GM12875 (cell line): Measurements from ENCODE around the gene RALGAPB.
"Not testable (repeated sequence)": the region's sequence is repeated elsewhere in the genome, so short reads cannot be mapped to it uniquely, and the experiment has no call there.

Experiments
- H3K4me3 ChIP-seq: one replicate; pipeline ENCODE4 v1.5.1; 2011; ENCODE audit warnings: low read depth, low read length, control low read depth
- TF ChIP-seq, protein P1 (sequence below): IDR thresholded peaks from 2 replicates; pipeline ENCODE4 v1.5.1; 2011; ENCODE audit warnings: low read depth, mild to moderate bottlenecking, control low read depth, inconsistent platforms, low read length, moderate library complexity, borderline replicate concordance; ENCODE audit not compliant: insufficient read depth

RALGAPB gene

DNA sequence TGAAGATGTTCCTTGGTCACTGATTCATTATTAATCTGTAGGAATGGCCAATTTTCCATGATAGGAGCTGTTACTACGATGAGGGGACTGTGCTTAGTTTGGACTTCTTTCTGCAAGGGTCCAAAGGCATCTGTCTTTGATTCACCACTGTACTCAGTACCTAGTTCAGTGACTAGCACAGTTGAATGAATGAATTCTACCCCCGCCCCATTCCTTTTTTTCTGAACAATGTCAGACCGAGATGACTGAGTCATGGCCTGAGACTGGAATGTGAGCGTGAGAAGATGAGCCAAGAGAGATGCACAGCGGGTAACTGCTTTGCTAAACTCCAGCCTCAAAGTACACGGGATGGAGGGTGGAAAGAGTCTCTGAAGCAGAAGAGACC lies 37.1 kb upstream of the RALGAPB start:
- TF ChIP-seq, protein P1, sequence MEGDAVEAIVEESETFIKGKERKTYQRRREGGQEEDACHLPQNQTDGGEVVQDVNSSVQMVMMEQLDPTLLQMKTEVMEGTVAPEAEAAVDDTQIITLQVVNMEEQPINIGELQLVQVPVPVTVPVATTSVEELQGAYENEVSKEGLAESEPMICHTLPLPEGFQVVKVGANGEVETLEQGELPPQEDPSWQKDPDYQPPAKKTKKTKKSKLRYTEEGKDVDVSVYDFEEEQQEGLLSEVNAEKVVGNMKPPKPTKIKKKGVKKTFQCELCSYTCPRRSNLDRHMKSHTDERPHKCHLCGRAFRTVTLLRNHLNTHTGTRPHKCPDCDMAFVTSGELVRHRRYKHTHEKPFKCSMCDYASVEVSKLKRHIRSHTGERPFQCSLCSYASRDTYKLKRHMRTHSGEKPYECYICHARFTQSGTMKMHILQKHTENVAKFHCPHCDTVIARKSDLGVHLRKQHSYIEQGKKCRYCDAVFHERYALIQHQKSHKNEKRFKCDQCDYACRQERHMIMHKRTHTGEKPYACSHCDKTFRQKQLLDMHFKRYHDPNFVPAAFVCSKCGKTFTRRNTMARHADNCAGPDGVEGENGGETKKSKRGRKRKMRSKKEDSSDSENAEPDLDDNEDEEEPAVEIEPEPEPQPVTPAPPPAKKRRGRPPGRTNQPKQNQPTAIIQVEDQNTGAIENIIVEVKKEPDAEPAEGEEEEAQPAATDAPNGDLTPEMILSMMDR = no peak
- H3K4me3 ChIP-seq = no peak overlapping the region

DNA sequence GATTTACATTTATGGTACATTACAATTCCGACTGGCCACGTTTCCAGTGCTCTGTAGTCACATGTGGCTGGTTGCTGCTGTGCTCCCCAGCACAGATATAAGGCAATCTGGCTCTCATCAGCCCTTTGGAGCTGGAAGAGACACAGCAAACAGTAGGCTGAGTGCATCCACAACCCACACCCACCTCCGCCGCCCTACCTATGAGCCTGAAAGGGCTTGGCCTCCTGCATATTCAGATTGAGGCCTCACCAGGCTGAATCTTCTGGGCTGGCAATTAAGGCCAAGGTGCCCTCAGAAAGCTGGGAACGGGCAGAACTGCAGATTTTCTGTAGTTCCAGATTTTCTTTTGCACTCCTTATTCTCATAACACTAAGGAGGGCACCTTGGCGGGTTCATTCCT lies 34.8 kb upstream of the RALGAPB start:
- TF ChIP-seq, protein P1 = no peak

DNA sequence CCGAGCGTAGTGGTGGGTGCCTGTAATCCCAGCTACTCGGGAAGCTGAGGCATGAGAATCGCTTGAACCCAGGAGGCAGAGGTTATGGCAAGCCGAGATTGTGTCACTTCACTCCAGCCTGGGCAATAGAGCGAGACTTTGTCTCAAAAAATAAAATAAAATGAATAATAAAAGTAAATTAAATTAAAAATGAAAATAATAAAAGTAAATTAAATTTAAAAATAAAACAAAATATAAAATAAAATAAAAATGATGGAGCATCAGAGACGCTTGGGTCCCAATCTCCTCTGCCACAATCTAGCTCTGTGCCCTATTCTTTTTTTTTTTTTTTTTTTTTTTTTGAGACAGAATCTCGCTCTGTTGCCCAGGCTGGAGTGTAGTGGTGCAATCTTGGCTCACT lies 31.5 kb upstream of the RALGAPB start:
- not testable (repeated sequence) for H3K4me3 ChIP-seq

More for the DNA sequence above, 34.8 kb upstream of the RALGAPB start:
- H3K4me3 ChIP-seq = no peak overlapping the region

DNA sequence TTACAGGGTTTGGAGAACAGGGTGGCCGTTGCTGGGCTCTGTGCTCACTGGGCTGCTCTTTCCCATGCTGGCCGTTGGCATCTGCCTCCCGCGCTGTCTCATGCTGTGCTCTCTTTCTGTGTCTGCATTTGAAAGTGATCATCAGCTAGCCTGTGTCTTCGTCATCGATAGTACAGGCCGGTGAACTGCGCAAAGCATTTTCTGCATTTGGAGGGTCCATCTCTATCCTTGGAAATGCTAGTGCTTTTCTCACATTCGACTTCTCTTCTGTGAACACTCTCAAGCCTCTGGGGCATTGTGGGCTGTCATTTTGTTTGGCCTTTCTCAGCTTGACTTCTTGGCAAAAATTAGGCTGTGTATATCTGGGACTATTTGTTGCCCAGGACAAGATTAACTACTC lies 30.7 kb upstream of the RALGAPB start:
- TF ChIP-seq, protein P1 = no peak
- H3K4me3 ChIP-seq = no peak overlapping the region

DNA sequence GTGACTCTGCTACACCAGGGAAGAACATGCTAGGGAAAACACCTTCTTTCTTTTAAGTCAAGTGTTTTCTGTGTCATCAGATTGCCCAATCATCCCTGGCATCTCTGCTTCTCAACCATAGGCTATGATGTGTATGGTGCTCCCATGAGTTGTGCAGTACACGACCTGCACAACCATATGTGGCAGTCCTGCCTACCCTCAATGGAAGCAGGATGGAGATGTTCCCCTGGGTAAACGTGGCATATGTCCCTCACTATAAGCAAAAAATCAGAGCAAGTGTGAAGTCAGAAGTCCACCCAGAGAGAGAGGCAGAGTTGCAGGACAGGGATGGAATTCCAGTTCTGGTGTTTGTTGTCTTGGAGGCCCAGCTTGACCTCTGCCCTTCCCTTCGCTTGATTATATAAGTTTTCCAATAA lies 27.3 kb upstream of the RALGAPB start:
- no peak overlapping the region for H3K4me3 ChIP-seq
- TF ChIP-seq, protein P1 = no peak

DNA sequence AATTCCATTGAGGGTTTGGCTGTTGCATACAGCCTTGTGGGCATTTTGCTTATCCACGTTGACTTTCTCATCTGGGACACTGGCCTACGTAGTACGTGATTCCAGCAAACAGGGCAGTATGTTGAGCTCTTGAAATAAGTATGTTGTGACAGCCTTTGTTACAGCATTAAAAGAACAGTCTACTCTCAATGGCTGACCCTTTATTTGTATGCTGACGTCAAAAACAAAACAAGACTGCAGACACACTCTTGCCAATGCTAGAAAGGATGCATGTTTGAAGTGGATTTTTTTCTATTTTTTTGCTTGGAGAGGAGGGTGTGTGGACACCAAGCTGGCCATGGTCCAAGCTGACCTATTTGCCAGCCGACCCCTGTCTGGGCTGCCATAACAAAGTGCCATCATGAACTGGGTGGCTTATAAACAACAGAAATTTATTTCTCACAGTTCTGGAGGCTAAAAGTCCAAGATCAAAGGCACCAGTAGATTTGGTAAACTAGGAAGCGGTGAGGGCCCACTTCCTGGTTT lies 26.7 kb upstream of the RALGAPB start:
- TF ChIP-seq, protein P1 = no peak
- H3K4me3 ChIP-seq = no peak overlapping the region

DNA sequence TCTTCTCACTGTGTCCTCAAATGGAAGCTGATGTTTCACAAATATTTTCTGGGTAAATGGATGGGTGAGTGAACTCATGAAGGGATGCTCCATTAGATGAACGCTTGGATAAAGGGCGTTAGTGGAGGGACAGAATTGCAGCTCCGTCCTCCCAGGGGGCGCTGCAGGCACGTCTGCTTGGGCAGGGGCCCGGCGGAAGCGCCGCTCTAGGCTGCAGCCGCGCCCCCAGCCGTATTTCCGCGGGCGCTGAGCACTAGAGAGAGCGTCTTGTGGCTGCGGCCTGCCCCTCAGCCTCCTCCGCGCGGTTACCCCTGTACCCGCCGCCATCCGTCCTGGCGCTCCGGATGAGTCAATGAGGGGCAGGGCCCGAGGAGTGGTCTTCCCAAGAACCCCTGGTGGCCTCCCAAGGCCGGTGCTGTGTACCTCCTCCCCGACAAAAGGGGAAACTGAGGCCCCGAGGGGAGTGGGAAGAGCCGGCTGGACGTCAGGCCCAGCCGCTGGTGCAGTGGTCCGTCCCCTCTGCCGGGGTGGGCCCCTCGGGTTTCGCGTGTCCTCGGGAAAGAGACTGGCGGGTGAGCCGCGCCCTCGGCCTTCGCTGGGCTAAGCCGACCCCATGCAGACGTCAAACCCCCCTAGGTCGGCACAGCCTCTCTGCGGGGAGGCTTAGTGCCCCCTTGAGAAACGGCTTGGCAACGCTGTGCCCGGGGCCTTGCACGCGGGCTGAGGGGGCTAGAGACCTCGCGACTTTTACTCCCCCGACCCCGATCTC lies 26.0 kb upstream of the RALGAPB start:
- TF ChIP-seq, protein P1 = peak; percentile 97
- H3K4me3 ChIP-seq = peak overlapping the region; percentile 70
